Fibroblast of skin of back (primary cell): ENCODE data around the gene CCDC47. TPM values are rescaled to one million over a fixed set of nuclear protein-coding genes. Genes with fewer than 3 reads are reported as not detected.
"Not testable (repeated sequence)": the region's sequence is repeated elsewhere in the genome, so short reads cannot be mapped to it uniquely, and the experiment has no call there.

Experiments used
- DNase-seq: peaks from one replicate; pipeline ENCODE4 v3.0.0-alpha.2; 2013
- polyA plus RNA-seq, 2 experiments: library from polyadenylated mRNA; unstranded; fragments of 120-200 nt; gene quantifications; one replicate each; pipeline ENCODE4 v1.2.1, GENCODE V29; 2013; ENCODE audit not compliant: insufficient read length in 2 of 2

CCDC47 gene
- 79.7 TPM for polyA plus RNA-seq (2013, experiment 1 of 2; ENCODE audit: insufficient read length)
- 53.4 TPM for polyA plus RNA-seq (2013, experiment 2 of 2; ENCODE audit: insufficient read length)

- peak; percentile 100 for DNase-seq
These were observed at the start of gene CCDC47 for GRCh38 chr17:63773272-63774140. Gene CCDC47 (minus strand): TSS chr17:63773597. CDS start chr17:63766175, 7,422 bp downstream.

DNA sequence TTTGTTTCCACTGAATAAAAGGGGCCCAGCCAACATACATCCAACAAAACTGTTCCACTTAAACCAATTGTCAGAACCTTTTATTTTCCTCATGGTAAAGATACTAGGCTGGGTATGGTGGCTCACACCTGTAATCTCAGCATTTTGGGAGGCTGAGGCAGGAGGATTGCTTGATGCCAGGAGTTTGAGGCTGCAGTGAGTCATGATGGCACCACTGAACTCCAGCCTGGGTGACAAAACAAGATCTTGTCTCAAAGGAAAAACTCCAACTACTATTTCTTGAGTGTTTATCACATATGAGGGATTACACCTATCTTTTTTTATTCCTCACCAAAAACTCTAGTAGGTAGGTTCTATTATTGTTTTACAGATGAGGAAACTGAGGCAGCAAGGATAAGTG is 49.1 kb upstream of the CCDC47 start:
- no peak for DNase-seq

DNA sequence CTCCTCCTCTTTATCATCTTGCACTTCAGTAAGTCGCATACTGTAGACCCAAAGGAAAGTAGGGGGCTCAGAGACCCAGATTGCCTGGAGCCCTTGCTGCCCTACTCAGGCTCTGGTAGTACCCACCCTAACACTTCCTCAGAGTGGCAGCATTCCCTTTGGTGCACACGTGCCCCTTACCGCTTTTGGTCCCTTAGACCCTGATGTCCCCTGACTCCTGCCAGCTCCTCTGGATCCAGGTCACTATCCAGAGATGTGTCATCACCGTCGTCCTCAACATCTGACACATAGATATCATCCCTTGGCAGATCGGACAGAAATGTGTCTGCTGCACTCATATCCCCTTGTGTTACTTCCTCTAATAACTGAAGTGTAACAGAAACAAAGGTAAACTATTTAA is 48.4 kb upstream of the CCDC47 start:
- no peak for DNase-seq

DNA sequence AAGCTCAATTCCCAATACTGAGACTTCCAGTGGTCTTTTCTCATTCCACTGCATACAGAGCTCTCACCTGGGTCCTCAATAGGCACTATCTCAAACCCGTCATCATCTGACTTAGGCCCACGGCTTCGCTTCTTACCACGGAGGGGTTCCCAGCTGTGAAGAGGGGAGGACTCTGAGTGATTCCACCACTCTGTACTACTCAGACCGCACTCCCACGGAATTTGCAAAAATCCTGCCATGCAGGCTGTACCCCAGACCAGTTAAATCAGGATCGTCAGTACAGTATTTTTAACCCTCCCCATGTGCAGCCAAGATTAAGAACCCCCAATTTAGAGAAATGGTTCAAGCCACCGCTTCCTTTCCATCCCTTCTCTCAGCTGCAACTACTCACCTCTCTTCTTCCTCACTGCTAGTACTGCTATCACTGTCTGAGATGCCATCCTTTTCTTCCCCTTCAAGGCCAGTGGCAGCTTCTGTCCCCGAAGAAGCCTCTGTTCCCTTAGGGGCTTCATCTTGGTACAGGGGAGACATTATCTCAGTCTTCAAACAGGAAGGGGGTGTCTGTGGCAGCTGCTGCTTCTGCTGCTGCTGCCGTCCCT is 47.7 kb upstream of the CCDC47 start:
- DNase-seq: no peak

DNA sequence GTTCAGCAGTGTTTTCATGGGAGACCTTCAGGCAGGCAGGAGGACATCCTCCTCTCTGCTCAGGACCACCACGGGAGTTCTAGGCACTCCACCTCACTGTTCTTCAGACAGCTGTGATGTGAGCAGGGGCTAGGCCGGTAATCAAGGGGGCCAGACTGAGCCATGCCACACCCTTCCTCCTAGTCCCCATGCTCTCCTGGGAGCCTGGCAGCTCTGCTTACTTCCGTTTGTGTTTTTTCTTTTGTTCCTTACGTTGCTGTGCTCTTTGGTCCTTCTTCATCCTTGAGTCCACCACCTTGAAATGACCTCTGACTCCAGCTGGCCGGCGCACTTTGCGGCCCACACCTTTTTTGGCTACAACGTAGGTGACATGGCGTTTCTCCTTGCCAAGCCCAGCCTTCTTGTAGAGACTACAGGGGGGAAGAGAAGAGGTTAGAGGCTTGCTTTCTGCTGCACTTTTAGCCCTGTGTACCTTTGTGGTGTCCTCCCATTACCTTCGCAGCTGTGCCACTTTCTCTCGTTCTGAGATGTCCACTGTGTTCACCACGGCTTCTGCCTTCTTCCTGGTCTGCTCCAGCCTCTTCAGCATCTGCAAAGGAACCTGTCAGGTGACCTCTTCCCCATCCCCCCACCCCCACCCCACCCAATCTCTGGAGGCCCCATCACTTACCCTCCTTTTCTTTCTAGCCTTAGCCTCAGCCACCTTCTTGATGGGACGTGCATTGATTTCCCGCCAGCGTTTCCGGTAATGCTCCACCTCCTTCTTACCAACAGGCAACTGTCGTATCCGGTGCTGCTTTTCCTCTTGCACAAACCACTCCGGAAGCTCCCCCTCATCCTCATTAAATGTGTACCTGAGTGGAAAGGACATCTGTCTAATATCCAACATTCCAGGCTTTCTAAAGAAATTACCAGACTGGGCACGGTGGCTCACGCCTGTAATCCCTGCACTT is 46.5 kb upstream of the CCDC47 start:
- DNase-seq: no peak

DNA sequence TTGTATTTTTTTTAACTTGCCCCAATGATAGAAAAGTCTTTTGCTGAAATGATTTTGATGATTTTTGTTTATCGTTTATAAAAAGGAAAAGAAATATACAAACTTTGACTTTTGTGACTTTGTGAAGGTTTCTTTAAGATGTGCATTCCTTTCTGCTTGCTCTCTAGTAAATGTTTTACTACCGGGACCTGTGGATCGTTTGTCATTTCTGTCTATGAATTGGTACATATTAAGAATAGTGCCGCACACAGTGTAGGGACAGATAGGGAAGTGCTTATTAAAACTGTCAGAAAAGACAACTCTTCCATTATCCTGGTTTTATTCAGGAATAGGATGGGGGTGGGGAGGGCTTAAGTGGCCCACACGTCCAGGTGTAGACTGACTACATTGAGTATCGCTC is 45.7 kb upstream of the CCDC47 start:
- DNase-seq: no peak

DNA sequence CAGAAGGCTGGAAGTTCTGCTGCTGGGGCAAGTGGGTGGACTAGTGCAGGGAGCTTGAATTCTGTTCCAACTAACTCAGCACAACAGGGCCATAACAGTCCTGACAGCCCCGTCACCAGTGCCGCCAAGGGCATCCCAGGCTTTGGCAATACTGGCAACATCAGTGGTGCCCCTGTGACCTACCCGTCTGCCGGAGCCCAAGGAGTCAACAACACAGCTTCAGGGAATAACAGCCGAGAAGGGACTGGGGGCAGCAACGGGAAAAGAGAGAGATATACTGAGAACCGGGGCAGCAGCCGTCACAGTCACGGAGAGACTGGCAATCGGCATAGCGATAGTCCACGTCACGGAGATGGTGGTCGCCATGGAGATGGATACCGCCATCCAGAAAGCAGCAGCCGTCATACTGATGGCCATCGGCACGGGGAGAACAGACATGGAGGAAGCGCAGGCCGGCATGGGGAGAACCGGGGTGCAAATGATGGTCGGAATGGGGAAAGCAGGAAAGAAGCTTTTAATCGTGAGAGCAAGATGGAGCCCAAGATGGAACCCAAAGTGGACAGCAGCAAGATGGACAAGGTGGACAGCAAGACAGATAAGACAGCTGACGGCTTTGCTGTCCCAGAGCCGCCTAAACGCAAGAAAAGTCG is 44.5 kb upstream of the CCDC47 start:
- no peak for DNase-seq

DNA sequence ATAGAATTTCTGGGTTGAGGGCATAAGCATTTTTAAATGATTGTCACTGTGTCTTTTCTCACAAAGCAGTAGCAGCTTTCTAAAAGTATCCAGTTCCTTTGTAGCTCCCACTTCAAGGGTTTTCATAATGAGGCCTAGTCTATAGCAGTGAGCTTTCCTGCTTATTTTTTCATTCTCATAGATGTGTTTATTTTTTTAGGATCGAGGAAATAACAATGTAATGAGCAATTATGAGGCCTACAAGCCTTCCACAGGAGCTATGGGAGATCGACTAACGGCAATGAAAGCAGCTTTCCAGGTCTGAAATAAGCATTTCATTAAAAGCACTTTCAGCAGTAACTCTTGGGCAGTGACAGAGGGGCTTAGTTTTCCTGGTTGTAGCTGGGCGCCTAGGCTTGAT is 43.3 kb upstream of the CCDC47 start:
- no peak for DNase-seq

DNA sequence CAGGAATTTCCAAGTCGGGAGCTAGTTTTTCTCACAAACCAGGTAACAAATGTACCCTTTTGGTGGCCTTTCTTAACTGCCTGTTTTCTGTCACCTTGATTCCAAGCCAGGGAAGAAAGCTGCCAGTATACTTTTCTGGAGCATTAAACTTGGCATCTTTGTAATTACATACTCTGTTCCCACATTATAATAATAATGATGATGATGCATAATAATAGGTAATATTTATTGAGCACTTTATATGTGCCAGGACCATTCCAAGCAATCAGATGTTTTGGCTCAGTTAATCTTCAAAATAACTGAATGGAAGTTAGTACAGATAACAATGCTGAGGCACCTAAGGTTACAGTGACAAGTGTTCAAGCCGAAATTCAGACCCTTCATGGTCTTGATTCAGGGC is 42.7 kb upstream of the CCDC47 start:
- DNase-seq: no peak

- DNase-seq: no peak
These were observed 36.6 kb upstream of the CCDC47 start for GRCh38 chr17:63809970-63810369.

DNA sequence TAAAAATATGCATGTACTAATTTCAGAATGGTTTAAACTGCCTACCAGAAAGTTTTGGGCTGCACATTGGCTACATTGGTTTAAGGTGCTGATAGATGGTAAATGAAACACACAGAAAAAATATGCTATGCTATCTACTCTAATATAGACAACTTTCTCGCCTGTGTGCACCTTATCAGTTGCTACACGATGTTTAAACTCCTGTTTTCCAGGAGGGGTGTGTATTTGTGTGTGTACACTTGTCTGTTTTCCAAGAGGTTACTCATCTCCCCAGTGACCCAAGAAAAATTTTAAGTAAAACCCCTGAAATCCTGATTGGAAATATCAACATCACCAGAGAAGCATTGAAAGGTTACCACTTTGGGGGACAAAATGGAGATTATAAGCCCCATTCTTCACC is 32.2 kb upstream of the CCDC47 start:
- no peak for DNase-seq

- DNase-seq: peak; percentile 28
These were observed 30.9 kb upstream of the CCDC47 start for GRCh38 chr17:63804328-63804727.

DNA sequence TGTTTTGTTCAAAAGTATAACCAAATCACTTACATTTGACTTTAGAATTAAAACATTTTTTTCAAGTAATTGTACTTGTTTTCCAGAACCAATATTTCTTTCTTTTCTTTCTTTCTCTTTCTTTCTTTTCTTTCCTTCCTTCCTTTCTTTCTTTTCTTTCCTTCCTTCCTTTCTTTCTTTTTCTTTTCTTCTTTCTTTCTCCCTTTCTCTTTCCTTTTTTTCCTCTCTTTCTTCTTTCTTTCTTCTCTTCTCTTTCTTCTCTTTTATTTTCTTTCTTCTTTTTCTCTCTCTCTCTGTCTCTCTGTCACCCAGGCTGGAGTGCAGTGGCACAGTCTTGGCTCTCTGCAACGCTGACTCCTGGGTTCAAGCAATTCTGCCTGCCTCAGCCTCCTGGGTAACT is 27.4 kb upstream of the CCDC47 start:
- DNase-seq: no peak

DNA sequence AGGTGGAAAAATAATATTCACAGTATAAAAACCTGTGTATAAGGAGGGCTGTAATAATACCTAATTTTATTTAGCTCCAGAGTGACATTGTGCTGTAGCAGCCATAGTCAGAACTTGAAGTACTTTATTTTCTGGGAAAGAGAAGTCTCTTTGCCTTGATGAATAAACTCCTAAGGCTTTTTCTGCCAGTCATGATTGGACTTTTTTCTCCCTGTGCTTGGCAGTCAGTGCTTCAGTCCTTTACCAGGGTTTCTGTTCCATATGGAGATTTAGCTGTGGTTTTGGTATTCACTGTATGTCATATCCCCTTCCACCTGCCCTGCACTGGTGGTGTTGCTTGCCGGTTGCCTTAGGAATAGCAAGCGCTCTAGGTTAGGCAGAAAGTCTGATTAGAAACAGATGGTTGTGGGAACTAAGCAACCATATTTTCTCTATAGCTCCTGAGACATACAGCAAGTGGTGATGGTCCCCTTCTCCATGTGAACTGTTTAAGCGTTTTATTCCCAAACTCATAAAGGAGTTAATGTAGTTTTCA is 25.2 kb upstream of the CCDC47 start:
- no peak for DNase-seq

GRCh38 chr17:63796375-63796774 is 23.0 kb upstream of the CCDC47 start:
- DNase-seq: not testable (repeated sequence)

DNA sequence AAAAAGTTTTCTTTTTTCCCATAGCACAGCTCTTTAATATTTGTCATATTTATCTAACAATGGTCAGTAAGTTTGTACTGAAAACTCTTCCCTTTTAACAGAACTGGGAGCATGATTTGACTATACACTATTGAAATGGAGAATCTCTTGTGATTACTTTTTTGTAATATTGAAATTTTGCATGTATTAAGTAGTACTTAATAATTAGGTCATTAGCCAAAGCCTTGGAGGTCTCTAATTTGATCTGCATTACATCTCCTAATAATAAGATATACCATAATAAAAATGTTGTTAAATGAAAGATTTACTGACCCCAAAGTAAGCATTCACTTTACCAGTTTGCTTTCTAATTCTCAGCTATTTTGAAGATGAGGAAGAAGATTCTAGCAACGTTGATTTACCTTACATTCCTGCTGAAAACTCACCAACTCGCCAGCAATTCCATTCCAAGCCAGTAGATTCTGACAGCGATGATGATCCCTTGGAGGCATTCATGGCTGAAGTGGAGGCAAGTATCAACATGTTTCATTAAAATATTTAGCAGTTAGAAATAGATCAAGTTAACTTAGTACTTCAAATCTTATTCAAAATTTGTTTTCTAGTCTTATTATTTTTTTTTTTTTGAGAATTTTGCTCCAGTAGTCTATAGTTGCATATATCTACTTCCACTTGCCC is 18.8 kb upstream of the CCDC47 start:
- DNase-seq: no peak

GRCh38 chr17:63790057-63790456 is 16.7 kb upstream of the CCDC47 start:
- DNase-seq: no peak

GRCh38 chr17:63786971-63787711 is 13.7 kb upstream of the CCDC47 start:
- DNase-seq: no peak

DNA sequence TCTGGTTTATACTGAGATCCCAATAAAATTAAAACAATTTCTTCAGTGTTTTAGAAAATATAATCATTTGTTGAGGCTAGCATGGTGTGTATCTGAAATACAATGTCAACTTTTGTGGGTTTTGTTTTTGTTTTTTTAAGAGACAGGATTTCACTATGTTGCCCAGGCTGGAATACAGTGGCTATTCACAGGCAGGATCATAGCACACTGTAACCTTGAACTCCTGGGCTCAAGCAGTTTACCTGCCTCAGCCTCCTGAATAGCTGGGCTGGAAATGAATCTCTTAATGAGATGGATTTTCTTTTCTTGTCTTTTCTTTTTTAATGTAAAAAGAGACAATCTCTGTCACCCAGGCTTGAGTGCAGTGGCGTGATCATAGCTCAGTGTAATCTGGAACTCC is 12.7 kb upstream of the CCDC47 start:
- no peak for DNase-seq

DNA sequence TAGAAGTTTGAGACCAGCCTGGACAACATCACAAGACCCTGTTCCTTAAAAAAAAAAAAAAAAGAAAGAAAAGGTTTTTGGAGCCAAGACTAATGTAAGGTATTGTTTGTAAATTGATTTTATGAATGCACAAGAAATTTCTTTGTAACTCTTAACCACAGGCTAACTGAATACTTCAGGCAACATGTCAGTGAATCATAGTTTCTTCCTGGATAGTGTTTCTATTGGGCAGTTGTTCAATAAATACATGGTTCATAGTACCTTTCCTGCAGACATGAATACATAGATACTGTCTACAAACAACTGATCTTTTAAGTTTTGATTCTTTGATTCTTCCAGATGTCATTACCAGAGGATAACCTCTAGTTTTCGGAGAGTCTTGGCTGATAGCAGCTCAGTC is 12.2 kb upstream of the CCDC47 start:
- DNase-seq: peak; percentile 22

DNA sequence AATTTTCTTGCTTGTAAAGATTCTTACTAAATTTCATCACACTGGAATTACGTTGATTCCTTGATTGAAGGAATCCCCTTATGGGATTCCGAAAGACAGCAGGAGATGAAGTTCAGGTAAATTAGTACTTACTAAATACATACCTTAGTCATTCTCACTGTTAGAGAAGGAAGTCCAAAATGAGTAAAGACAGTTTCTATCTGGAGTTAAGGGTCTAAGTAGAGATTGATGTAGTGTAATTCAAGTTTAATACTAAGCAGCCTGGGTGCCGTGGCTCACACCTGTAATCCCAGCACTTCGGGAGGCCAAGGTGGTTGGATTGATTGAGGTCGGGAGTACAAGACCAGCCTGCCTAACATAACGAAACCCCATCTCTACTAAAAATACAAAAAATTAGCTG is 10.1 kb upstream of the CCDC47 start:
- no peak for DNase-seq
